ENCODE data around the gene FKBP5. TPM values are rescaled to one million over a fixed set of nuclear protein-coding genes. Genes with fewer than 3 reads are reported as not detected.

The FKBP5 gene
- total and polyA plus RNA-seq, 9 of the 15 experiments (the other 6 are each of a cell fraction or from before 2014, with no cell fraction given): 32.7 to 151 (median 75.0) TPM

DNA sequence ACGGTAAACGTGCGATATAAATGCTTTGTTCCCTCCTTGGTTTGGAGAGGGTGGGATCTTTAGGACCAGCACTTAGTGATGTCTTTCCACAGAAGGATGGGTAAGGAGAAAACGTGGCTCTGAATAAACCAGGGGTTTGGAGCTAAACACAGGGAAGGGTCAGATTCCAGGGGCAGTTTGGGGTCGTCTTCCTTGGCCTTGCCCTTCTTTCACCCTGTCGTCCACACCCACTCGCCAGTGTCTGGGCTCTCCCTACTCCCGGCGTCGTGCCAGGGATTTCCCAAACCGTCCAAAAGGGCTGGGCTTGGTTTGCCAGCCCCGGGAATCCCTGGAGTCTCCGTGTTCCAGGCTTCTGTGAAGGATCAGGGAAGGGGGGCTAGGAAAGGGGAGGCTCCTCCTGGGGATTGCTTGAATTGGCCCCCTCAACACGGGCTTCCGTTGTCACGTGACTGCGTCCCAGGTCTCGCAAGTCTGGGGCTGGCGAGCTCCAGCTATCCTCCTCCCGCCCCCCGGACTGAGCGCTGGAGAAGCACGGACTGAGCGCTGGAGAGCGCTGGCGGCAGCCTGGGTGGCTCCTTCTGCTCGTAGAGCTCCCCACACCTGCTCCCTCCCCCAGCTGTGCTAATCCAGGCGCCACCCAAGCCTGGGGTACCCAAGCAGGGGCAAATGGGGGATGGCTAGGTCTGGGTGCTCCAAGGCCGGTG lies 38.7 kb upstream of the FKBP5 start (continued):
- TF ChIP-seq ATF3 (IDR thresholded peaks at IDR 0.05) (no peak), ATF3 (CRISPR knock-in tag; conservative IDR thresholded peaks at IDR 0.05) (no peak), RBM14 (IDR thresholded peaks at IDR 0.05; ENCODE audit: borderline replicate concordance, insufficient read depth, low read depth, low read length) (no peak), USF2 (CRISPR knock-in tag; IDR thresholded peaks at IDR 0.05) (peak; percentile 89), NFIX (CRISPR knock-in tag; IDR thresholded peaks at IDR 0.05; ENCODE audit: low read depth) (no peak), SMARCC2 (IDR thresholded peaks at IDR 0.05; ENCODE audit: low read depth) (no peak), BRD4 (IDR thresholded peaks at IDR 0.05) (no peak)
- TF ChIP-seq, protein P1, sequence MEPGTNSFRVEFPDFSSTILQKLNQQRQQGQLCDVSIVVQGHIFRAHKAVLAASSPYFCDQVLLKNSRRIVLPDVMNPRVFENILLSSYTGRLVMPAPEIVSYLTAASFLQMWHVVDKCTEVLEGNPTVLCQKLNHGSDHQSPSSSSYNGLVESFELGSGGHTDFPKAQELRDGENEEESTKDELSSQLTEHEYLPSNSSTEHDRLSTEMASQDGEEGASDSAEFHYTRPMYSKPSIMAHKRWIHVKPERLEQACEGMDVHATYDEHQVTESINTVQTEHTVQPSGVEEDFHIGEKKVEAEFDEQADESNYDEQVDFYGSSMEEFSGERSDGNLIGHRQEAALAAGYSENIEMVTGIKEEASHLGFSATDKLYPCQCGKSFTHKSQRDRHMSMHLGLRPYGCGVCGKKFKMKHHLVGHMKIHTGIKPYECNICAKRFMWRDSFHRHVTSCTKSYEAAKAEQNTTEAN (CRISPR knock-in tag; IDR thresholded peaks at IDR 0.05): 0 out of 2 replicates have a peak, but pooled peaks have one; percentile 58
- TF ChIP-seq, protein P2, sequence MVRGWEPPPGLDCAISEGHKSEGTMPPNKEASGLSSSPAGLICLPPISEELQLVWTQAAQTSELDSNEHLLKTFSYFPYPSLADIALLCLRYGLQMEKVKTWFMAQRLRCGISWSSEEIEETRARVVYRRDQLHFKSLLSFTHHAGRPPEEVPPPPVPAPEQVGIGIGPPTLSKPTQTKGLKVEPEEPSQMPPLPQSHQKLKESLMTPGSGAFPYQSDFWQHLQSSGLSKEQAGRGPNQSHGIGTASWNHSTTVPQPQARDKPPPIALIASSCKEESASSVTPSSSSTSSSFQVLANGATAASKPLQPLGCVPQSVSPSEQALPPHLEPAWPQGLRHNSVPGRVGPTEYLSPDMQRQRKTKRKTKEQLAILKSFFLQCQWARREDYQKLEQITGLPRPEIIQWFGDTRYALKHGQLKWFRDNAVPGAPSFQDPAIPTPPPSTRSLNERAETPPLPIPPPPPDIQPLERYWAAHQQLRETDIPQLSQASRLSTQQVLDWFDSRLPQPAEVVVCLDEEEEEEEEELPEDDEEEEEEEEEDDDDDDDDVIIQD (CRISPR knock-in tag; IDR thresholded peaks at IDR 0.05): no peak
- TF ChIP-seq, protein P3, sequence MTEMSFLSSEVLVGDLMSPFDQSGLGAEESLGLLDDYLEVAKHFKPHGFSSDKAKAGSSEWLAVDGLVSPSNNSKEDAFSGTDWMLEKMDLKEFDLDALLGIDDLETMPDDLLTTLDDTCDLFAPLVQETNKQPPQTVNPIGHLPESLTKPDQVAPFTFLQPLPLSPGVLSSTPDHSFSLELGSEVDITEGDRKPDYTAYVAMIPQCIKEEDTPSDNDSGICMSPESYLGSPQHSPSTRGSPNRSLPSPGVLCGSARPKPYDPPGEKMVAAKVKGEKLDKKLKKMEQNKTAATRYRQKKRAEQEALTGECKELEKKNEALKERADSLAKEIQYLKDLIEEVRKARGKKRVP (CRISPR knock-in tag; IDR thresholded peaks at IDR 0.05): no peak
- TF ChIP-seq, protein P4, sequence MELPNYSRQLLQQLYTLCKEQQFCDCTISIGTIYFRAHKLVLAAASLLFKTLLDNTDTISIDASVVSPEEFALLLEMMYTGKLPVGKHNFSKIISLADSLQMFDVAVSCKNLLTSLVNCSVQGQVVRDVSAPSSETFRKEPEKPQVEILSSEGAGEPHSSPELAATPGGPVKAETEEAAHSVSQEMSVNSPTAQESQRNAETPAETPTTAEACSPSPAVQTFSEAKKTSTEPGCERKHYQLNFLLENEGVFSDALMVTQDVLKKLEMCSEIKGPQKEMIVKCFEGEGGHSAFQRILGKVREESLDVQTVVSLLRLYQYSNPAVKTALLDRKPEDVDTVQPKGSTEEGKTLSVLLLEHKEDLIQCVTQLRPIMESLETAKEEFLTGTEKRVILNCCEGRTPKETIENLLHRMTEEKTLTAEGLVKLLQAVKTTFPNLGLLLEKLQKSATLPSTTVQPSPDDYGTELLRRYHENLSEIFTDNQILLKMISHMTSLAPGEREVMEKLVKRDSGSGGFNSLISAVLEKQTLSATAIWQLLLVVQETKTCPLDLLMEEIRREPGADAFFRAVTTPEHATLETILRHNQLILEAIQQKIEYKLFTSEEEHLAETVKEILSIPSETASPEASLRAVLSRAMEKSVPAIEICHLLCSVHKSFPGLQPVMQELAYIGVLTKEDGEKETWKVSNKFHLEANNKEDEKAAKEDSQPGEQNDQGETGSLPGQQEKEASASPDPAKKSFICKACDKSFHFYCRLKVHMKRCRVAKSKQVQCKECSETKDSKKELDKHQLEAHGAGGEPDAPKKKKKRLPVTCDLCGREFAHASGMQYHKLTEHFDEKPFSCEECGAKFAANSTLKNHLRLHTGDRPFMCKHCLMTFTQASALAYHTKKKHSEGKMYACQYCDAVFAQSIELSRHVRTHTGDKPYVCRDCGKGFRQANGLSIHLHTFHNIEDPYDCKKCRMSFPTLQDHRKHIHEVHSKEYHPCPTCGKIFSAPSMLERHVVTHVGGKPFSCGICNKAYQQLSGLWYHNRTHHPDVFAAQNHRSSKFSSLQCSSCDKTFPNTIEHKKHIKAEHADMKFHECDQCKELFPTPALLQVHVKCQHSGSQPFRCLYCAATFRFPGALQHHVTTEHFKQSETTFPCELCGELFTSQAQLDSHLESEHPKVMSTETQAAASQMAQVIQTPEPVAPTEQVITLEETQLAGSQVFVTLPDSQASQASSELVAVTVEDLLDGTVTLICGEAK (IDR thresholded peaks at IDR 0.05): peak; percentile 47; the same call in 1 of the 2 replicates
- TF ChIP-seq, protein P4 (CRISPR knock-in tag; IDR thresholded peaks at IDR 0.05): no peak
